Activated CD8-positive, alpha-beta memory T cell treated with anti-CD3 and anti-CD28 coated beads for 1 hour (primary cell): ENCODE results near the gene STPG3.
"Not testable (repeated sequence)": the region's sequence is repeated elsewhere in the genome, so short reads cannot be mapped to it uniquely, and the experiment has no call there.

Experiments used
- DNase-seq, 2 donors: peaks; one replicate each; pipeline ENCODE4 v3.0.0-alpha.2; 2020; ENCODE audit warnings: low read depth in 1 of 2; ENCODE audit errors: extremely low read depth in 1 of 2

Gene STPG3

DNA sequence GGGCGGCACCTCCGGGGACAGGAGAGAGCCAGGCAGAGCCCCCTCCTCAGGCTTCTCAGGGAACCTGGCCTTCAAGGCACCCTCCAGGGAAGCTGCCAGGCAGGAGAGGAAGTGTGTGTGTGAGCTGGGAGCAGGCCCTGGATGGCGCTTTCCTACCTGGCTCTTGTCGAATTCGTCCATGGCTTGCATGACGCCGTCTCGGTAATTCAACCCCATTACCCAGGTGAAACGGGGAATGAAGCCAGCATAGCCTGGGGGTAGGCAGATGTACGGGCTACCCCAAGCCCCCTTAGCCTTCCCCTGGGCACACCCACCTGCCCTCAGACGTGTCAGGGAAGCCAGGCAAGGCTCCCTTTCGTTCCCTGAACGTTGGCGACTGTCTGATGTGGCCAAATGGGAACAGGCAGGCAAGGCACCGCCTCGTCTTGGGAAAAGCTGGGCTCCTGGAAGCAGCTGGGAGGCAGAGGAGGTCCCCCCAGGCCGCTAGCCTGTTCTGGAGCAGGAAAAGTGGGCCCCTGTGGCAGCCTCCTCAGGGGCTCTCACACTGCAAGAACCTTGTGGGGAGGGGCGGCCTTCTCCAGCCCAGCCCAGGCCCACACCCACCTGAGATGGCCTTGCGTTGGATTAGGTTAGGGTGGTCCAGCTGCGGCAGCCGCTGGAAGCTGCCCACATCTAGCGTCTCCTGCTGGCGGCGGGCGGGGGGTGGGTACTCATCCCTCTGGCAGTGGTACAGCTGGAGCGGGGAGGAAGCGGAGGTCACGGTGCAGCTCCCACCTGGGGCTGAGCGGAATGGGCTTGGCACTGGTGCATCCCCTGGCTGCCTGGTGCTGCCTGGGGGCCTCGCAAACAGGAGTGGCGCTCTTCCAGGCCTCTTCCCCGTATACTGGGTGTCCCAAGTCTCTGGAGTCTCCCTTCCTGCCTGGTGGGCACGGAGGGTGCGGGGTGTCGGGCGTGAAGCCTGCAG lies 6.3 kb upstream of the STPG3 start:
- DNase-seq: no peak

DNA sequence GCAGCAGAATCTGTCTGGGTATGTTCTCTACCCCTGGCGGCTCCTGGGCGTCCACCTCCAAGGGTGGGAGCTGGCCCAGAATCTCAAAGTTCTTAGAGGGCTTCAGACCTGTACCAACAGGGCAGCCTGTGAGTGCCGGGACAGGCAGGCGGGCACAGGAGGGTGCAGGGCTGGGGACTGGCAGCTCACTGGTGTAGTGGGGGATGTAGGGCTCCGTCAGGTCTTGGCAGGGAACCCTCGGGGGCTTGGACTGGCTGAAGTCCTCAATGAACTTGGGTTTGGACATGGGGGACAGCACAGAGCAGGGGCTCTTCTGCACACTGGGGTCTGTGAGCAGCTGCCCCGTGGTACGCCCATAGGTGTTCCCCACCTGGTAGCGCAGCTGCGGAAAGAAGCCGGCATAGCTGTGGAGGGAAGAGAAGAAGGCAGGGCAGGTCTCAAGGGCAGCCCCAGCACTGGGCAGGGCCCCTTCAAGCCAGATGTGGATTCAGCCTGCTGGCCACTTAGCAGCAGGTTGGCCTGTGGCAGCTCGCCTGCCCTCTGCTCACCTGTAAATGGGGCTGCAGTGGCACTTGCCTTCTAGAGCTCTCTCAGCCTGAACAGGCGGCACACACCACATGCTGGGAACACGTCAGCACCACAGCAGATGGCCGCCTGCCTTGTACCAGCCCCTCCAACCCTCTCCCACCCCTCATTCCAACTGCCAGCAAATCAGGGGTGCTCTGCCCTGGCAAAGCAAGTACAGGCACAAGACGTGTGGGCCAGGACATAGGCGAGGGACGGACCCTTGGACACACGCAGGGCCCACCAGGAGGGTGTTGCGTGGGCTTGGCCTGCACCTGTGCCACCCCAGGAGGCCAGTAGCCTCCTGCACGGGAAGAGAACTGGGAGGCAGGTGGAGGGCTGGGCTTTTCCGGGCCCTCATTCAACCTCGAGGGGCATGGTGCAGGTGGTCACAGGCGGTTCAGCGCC lies 5.3 kb upstream of the STPG3 start:
- DNase-seq: no peak

DNA sequence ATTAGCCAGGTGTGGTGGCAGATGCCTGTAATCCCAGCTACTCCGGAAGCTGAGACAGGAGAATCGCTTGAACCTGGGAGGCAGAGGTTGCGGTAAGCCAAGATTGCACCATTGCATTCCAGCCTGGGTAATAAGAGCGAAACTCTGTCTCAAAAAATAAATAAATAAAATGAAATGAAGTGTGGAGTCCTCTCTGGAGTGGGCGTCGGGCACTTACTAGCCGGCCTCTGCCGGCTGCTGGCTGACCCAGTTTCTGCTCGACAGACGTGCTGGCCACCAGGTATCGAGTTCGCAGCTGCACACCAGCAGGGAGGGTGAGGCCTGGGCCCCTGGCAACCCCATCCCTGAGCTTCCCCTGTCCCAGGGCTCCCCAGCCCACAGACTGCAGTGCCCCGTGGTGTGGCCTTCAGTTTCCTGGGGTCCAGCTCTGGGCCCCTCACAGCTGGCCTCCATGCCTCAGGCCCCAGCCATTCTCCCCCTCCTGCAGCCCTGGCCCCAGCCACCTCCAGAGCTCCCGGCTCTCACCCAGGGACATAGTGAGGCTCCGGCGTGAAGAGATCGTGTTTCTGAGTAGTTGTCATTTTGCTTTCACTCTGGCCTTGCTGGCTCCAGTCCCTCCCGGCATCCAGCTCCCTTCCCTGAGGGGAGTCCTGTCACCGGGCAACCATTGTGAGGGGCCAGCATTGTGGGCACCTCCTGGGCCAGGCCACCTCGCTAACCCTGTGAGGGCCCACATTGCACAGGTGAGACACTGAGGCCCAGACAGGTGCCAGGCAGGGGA lies 3.8 kb upstream of the STPG3 start:
- no peak for DNase-seq

DNA sequence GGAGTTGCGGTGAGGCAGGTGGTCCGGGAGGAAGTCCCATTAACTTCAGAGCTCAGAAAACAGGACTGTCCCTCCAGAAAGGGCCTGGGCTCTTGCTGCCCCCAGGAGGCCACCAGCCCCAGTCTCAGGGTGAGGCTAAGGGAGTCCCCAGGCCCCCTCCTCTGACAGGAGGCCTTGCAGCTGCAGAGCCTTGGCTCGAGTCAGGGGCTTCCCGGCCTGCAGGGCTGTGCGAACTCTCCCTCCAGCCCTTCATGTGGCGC lies 3.2 kb upstream of the STPG3 start:
- no peak for DNase-seq

DNA sequence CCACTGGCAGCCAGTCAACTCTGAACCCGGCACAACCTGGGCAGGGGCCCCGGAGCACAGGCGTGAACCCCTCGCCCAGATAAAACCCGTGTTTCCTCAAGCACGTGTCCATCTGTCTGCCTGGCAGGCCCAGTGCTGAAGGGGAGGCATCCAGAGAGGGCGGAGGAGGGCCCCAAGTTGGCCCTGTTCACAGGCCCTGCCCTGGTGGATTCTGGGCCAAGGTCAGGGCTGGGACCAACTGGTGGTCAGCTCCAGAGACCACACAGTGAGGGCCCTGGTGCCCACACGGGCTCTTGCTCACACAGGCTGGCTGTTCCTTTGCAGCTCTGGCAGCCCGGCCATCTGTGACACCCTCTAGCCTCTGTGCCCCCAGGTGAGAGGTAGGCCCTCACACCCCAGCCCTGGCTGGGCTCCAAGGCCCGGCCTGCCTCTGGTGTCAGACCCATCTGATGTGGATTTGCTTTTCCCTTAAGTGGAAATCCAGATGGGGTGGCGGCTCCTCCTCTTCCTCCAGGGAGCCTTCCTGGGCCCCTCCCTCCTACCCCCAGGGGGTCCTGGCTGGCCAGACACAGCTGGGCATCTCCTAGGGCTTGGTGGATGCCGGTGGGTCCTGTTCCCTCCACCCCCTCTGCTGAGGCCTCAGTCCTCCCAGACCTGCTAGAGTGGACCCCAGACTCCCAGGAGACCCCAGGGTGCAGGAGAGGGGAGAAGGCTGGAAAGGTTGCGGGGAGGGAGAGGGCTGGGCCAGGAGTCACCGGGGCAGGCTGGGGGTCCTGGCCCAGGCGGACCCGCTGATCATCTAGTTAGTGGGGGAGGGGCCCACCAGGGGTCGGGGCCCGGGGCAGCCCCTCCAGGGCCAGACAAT lies 525 bp upstream of the STPG3 start:
- DNase-seq: no peak

DNA sequence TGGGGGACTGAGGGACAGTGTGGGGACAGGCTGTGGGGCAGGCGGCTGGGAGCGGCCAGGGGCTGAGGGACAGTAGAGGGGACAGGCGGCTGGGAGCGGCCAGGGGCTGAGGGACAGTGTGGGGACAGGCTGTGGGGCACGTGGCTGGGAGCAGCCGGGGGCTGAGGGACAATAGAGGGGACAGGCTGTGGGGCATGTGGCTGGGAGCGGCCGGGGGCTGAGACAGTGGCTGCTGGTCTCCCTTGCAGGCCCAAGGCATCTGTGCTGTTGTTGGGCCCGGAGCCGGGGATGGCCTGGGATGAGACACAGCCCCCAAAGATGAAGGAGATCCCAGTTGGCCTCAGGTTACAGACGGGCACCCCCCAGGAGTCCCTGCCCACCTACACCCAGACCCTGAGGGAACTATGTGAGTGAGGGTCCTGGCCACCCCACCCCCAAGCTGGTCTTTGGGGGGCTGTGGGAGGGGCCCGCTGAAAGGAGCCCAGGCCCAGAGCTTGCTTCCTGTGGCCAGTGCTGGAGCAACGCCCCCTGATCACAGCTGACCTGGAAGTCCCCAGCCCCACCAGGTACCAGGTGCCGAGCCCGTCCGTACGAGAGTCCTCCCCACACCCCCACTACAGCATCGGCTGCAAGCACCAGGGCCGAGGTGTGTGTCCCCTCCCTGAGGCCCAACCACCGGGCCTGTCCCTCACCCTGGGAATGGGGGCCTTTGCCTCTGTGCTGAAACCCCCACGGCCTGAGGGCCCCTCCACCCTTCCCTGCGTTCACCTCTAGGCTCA lies 593 bp downstream of the STPG3 start:
- no peak for DNase-seq

DNA sequence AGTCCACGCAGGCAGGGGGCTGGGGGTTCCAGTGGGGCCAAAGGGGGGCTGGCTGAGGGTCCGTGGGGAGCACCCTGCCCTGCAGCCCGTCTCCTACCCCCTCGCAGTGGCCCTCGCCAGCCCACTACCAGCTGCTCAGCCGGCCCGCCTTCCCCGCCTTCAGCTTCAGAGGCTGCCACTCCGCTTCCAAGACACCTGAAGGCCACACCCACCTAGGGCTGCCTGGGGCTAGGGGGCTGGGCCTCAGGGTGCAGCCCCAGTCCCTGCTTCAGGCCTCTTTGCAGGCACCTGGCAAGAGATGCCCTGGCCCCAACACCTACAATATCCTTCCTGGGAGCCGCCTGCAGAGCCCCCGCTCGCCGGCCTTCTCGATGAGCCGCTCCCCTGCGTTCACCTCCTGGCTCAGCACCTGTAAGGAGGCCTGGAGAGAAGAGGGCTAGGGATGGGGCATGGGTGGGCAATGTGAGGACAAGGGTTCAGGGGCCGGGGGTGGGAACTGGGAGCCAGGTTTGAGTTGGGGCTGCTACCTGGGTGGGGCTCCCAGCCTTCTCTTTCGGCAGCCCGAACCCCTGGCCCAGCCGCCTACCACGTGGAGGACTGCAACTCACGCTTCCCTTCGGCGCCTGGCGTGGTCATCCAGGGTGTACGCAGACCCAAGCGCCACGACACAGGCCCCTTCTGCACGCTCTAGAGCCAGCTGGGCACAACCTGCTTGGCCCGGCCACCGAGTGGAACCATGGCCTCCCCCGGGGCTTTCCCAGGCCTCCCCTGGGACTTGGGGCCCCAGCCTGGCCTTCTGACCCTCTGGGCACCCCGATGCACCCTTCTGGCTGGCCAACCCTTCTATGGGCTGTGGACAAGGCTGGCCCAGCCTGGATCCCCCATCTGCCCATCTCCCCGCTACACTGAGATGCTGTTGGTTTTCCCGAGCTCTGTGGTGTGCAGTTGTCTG lies 1.7 kb downstream of the STPG3 start:
- DNase-seq: no peak

DNA sequence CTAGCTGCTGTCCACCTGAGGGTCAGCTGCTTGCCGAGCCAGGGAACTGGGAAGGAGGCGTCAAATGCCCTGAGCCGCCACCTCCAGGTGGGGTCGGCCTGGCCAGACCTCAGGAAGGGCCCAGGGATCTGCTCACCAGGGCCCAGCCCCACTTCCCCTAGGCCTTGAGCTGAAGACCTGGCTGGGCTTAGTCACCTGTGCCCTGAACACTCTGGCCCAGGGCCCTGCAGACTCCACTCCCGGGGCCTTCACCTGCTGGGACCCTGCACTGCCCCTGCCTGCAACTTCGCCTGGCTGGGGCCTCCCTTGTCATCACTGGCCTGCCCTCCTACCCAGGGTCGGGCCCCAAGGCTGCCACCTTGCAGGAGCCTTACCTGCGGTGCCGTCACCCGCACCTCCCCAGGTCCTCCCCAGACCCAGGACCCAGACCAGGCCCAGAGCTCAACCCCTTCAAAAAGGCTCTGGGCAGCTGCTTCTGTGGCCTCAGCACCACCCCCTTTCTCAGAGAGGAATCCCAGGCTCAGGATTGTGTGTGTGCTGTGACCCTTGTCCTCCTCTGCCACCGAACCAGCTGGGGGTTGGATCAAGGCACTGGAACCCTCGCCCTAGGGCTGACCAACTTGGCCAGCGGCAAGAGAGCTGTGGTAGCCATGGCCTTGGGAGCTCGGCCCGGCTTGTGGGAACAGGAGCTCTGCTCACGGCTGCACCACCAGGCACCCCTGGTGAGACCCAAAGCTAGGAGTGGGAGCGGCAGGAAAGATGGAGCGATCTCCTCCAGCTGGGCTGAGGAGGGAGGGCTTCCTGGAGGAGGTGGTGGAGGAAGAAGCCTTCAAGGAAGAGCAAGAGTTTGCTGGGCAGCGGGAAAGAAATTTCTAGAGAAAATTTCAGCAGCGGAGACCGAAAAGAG lies 2.9 kb downstream of the STPG3 start:
- no peak for DNase-seq

DNA sequence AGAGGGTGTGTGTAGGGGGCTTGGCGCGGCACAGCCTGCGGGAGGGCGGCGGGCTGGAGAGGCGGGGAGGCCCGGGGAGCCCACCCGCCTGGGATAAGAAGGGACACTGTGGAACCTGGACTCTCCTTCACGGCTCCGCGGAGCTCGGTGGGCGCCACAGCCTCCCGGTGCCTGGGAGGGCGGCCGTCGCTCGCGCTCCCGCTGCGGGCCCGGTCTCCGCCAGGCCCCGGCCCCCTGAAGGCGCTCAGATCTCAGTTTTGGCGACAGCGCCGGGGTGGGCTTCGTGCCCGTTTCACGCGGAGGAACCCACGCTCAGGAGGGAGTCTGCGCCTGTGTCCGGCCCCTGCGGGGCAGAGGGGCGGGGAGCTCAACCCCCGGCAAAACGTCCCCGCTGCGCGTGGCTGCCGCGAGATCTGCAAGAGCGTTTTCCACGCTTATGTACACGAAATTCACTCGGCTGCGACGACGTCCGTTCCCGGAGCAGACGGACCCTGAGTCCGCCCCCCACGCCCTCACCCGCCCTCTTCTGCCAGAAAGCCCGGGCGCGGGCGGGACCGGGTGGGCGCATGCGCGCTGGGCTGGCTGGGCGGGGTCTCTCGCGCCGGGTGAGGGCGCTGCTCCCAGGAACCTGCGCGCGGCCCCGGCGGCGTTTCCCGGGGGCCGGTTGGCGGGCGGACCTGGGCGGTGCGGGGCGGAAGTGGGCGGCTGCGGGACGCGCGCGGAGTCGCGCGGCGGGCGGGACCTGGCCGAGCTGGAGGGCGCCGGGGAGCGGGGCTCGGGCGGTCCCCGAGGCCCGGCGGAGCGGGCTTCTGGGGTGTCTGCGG lies 3.8 kb downstream of the STPG3 start, which contains the start of gene NELFB:
NELFB (plus strand) TSS at position 704 of the 824 bp plus-strand sequence.
- peak; percentile 80 to 99 for DNase-seq

DNA sequence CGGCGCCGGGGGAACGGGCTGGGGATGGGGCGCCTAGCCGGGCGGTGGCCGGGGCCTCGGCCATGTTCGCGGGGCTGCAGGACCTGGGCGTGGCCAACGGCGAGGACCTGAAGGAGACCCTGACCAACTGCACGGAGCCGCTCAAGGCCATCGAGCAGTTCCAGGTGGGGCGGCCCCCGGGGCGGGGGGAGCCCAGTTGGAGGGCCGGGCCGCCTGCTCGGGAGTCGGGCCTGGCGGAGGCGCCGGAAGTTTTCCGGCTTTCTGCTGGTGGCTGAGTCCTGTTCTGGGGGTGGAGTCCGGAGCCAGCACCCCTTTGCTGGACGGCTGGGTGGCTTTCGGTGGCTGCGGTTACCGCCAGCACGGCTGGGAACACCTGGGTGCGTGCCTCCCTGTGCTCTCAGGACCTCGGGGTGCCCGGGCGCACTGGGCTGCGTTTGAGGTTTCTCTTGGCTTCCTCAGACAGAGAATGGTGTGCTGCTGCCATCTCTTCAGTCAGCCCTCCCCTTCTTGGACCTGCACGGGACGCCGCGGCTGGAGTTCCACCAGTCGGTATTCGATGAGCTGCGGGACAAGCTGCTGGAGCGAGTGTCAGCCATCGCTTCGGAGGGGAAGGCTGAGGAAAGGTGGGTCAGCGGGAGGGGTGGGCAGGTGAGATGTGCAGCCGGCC lies 4.5 kb downstream of the STPG3 start:
- DNase-seq: no peak

DNA sequence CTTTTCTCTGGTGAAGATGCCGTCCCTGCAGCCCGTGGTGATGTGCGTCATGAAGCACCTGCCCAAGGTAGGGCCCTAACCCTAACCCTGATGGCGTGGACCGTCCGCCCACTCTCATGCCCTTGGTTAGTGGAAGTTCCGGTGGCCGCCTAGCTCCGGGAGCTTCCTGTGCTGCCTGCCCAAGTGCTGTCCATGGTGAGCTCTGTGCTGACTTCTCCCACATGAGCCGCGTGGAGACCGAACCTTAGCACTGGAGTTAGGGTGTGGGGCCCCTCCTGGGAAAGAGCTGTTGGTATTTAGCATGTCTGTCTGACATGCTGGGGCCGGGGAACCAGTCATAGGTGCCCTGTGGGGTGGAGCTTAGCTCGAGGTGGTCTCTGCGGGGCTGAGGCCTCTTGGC lies 5.3 kb downstream of the STPG3 start:
- no peak for DNase-seq

DNA sequence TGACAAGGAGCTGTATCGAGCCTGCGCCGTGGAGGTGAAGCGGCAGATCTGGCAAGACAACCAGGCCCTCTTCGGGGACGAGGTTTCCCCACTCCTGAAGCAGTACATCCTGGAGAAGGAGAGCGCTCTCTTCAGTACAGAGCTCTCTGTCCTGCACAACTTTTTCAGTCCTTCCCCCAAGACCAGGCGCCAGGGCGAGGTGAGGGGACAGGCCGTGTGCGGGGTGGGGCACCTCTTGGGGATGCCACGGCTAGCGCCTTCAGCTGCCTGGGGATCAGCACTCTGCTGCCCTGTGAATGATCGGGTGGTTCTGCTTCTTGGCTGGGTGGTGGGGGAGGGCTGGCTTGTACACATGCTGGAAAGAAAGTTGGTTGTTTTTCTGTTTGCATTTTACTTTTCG lies 5.8 kb downstream of the STPG3 start:
- no peak for DNase-seq

DNA sequence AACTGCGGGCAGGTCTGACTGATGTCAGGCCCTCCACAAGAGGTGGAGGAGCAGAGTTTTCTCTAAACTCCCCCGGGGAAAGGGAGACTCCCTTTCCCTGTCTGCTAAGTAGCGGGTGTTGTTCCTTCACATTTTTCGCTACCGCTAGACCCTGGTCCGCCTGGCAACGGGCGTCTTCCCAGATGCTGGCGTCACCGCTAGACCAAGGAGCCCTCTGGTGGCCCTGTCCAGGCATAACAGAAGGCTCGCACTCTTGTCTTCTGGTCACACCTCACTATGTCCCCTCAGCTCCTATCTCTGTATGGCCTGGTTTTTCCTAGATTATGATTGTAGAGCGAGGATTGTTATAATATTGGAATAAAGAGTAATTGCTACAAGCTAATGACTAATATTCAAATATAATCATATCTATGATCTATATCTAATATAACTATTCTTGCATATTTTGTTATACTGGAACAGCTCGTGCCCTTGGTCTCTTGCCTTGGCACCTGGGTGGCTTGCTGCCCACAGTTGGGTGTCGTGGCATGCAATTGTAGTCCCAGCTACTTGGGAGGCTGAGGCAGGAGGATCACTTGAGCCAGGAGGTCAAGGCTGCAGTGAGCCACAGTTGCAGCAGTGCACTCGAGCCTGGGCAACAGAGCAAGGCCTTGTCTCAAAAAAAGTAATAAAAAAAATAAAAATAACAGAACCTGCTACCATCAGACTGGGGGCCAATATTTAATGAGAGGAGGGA lies 11.3 kb downstream of the STPG3 start:
- not testable (repeated sequence) for DNase-seq

DNA sequence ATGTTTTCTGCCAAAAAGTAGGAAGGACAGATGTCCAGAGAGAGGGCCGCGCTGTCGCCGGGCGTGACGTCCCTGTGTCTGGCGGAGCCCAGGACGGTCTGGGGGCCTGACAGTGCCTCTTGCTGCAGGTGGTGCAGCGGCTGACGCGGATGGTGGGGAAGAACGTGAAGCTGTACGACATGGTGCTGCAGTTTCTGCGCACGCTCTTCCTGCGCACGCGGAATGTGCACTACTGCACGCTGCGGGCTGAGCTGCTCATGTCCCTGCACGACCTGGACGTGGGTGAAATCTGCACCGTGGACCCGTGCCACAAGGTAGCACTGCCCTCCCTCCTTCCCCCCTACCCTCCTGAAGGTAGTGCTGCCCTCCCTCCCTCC lies 11.8 kb downstream of the STPG3 start:
- DNase-seq: no peak

DNA sequence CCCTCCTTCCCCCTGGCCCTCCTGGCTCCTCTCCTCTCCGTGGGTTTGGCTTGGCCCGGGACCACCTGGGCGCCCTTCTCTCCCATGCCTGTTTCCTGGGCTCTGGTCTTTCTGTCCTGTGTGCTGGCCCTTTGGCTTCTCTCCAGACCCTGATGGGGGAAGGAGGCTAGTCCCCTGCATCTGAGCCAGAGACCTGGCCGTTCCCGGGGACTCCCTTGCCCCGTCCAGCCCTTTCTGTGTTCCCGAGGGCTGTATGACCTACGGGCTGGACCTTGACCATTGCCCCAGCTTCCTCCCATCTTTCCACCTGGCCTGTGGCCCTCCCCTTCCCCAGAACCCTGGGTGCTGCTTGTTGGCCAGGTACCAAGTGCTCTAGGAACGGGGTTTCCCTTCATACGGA lies 12.4 kb downstream of the STPG3 start:
- no peak for DNase-seq
